H9 (cell line): ENCODE results near the gene CCDC149. TPM values are rescaled to one million over a fixed set of nuclear protein-coding genes. Genes with fewer than 3 reads are reported as not detected.

ENCODE experiments used
- DNase-seq: peaks from one replicate; pipeline ENCODE4 v3.0.0-alpha.2; 2017
- H2AFZ ChIP-seq: one replicate; pipeline ENCODE4 v1.6.1; 2013; ENCODE audit warnings: mild to moderate bottlenecking, low read length, control low read depth, moderate library complexity
- H2AK5ac ChIP-seq: 2 replicates; pipeline ENCODE4 v1.6.1; 2013; ENCODE audit warnings: low read length, control low read depth, mixed read lengths; ENCODE audit not compliant: insufficient read length
- H2BK120ac ChIP-seq: one replicate; pipeline ENCODE4 v1.6.1; 2013; ENCODE audit warnings: low read depth, mild to moderate bottlenecking, low read length, control low read depth, inconsistent platforms; ENCODE audit not compliant: poor library complexity, severe bottlenecking
- H2BK12ac ChIP-seq: 2 replicates; pipeline ENCODE4 v1.6.1; 2013; ENCODE audit warnings: low read length, control low read depth, mixed read lengths, low read depth; ENCODE audit not compliant: insufficient read length
- H2BK15ac ChIP-seq: 2 replicates; pipeline ENCODE4 v1.6.1; 2013; ENCODE audit warnings: low read depth, low read length, control low read depth
- H2BK20ac ChIP-seq: one replicate; pipeline ENCODE4 v1.6.1; 2013; ENCODE audit warnings: low read depth, mild to moderate bottlenecking, low read length, control low read depth, inconsistent platforms; ENCODE audit not compliant: poor library complexity, severe bottlenecking
- H2BK5ac ChIP-seq: 2 replicates; pipeline ENCODE4 v1.6.1; 2013; ENCODE audit warnings: low read length, control low read depth, mixed read lengths; ENCODE audit not compliant: insufficient read length
- H3K14ac ChIP-seq: 2 replicates; pipeline ENCODE4 v1.6.1; 2013; ENCODE audit warnings: low read length, control low read depth; ENCODE audit not compliant: insufficient read depth
- H3K18ac ChIP-seq: 2 replicates; pipeline ENCODE4 v1.6.1; 2013; ENCODE audit warnings: low read depth, mild to moderate bottlenecking, mixed read lengths, low read length, control low read depth; ENCODE audit not compliant: insufficient read length
- H3K23ac ChIP-seq: 2 replicates; pipeline ENCODE4 v1.6.1; 2013; ENCODE audit warnings: low read length, control low read depth, mixed read lengths, low read depth; ENCODE audit not compliant: insufficient read length
- H3K23me2 ChIP-seq: 2 replicates; pipeline ENCODE4 v1.6.1; 2013; ENCODE audit warnings: low read depth, mild to moderate bottlenecking, mixed read lengths, low read length, control low read depth; ENCODE audit not compliant: insufficient read length, poor library complexity, severe bottlenecking
- H3K27ac ChIP-seq: 2 replicates; pipeline ENCODE4 v1.5.1; 2013; ENCODE audit warnings: low read length, control low read depth, mixed read lengths, low read depth; ENCODE audit not compliant: insufficient read length
- H3K27me3 ChIP-seq: 2 replicates; pipeline ENCODE4 v1.6.1; 2013; ENCODE audit warnings: low read length, control low read depth, inconsistent platforms; ENCODE audit not compliant: insufficient read depth
- H3K4ac ChIP-seq: 2 replicates; pipeline ENCODE4 v1.6.1; 2013; ENCODE audit warnings: low read depth, mild to moderate bottlenecking, control low read depth, inconsistent platforms, low read length, moderate library complexity
- H3K4me1 ChIP-seq: 2 replicates; pipeline ENCODE4 v1.6.1; 2013; ENCODE audit warnings: low read length, control low read depth, inconsistent platforms; ENCODE audit not compliant: insufficient read depth
- H3K4me2 ChIP-seq: 2 replicates; pipeline ENCODE4 v1.6.1; 2013; ENCODE audit warnings: low read length, control low read depth, mixed read lengths; ENCODE audit not compliant: insufficient read length, insufficient read depth
- H3K56ac ChIP-seq: 2 replicates; pipeline ENCODE4 v1.6.1; 2013; ENCODE audit warnings: low read depth, mild to moderate bottlenecking, mixed read lengths, low read length, control low read depth; ENCODE audit not compliant: insufficient read length
- H3K79me1 ChIP-seq: 2 replicates; pipeline ENCODE4 v1.6.1; 2013; ENCODE audit warnings: low read depth, mild to moderate bottlenecking, moderate library complexity, low read length, control low read depth, inconsistent platforms; ENCODE audit not compliant: insufficient read depth, poor library complexity, severe bottlenecking
- H3K79me2 ChIP-seq: 2 replicates; pipeline ENCODE4 v1.6.1; 2013; ENCODE audit warnings: low read length, control low read depth, inconsistent platforms; ENCODE audit not compliant: insufficient read depth
- H3K9ac ChIP-seq: 2 replicates; pipeline ENCODE4 v1.6.1; 2013; ENCODE audit warnings: low read length, control low read depth, mixed read lengths; ENCODE audit not compliant: insufficient read length; ENCODE audit errors: extremely low read depth
- H3K9me3 ChIP-seq: one replicate; pipeline ENCODE4 v1.6.1; 2013; ENCODE audit warnings: low read depth, low read length, inconsistent platforms; ENCODE audit not compliant: control insufficient read depth
- H3T11ph ChIP-seq: one replicate; pipeline ENCODE4 v1.6.1; 2013; ENCODE audit warnings: mild to moderate bottlenecking, low read length, control low read depth, inconsistent platforms
- H4K20me1 ChIP-seq: one replicate; pipeline ENCODE4 v1.6.1; 2013; ENCODE audit not compliant: control insufficient read depth, insufficient read length, insufficient read depth
- H4K5ac ChIP-seq: 2 replicates; pipeline ENCODE4 v1.6.1; 2013; ENCODE audit warnings: low read depth, mild to moderate bottlenecking, mixed read lengths, low read length, control low read depth; ENCODE audit not compliant: insufficient read length
- H4K8ac ChIP-seq: replicated peaks from 2 replicates; pipeline ENCODE4 v1.6.1; 2013; ENCODE audit warnings: low read length, control low read depth, mixed read lengths, low read depth; ENCODE audit not compliant: insufficient read length
- H4K91ac ChIP-seq: 2 replicates; pipeline ENCODE4 v1.6.1; 2013; ENCODE audit warnings: low read depth, mild to moderate bottlenecking, moderate library complexity, mixed read lengths, low read length, control low read depth; ENCODE audit not compliant: insufficient read length
- H3K27ac Mint-ChIP-seq, 3 experiments: 2 replicates in 2 of 3; 3 replicates in 1 of 3; pipeline ENCODE4 v1.8.0; 2020 to 2021; ENCODE audit warnings: mixed read lengths in 3 of 3, mild to moderate bottlenecking in 1 of 3, moderate library complexity in 1 of 3
- H3K27me3 Mint-ChIP-seq: 2 replicates; pipeline ENCODE4 v1.8.0; 2021; ENCODE audit warnings: low read depth, mild to moderate bottlenecking, moderate library complexity, mixed read lengths
- H3K36me3 Mint-ChIP-seq, 3 experiments: 2 replicates in 2 of 3; 3 replicates in 1 of 3; pipeline ENCODE4 v1.8.0; 2020 to 2021; ENCODE audit warnings: low read depth in 3 of 3, mixed read lengths in 3 of 3; ENCODE audit not compliant: insufficient read depth in 1 of 3
- H3K4me1 Mint-ChIP-seq, 2 experiments: 2 replicates each; pipeline ENCODE4 v1.8.0; 2020; ENCODE audit warnings: mixed read lengths in 2 of 2
- H3K4me3 Mint-ChIP-seq, 2 experiments: 2 replicates in 1 of 2; 3 replicates in 1 of 2; pipeline ENCODE4 v1.8.0; 2020 to 2021; ENCODE audit warnings: mild to moderate bottlenecking in 2 of 2, mixed read lengths in 2 of 2, moderate library complexity in 1 of 2
- H3K9me3 Mint-ChIP-seq, 2 experiments: 2 replicates in 1 of 2; 3 replicates in 1 of 2; pipeline ENCODE4 v1.8.0; 2020; ENCODE audit warnings: mild to moderate bottlenecking in 2 of 2, mixed read lengths in 2 of 2, moderate library complexity in 1 of 2
- WGBS: extraction: QIAGEN DNeasy Blood & Tissue Kit; methylation state at CpG from one replicate; pipeline ENCODE4 v1.1.7; 2013; ENCODE audit warnings: missing lambda C conversion rate, low lambda C conversion rate, mixed read lengths; ENCODE audit not compliant: insufficient read length; ENCODE audit errors: extremely low coverage; 5-methylcytosine and 5-hydroxymethylcytosine counted together
- total RNA-seq: library from RNA; stranded (reverse); gene quantifications from 2 replicates; pipeline ENCODE4 v1.2.1, GENCODE V29; 2021
- TF ChIP-seq, protein P1 (sequence below): fragments of 200-600 bp; sonication (generic); conservative IDR thresholded peaks from 3 replicates; pipeline ENCODE4 v1.8.0; 2021; ENCODE audit warnings: antibody characterized with exemption, mild to moderate bottlenecking

The CCDC149 gene
- total RNA-seq, 1 experiment from 2014 or later, result 4.5 TPM

DNA sequence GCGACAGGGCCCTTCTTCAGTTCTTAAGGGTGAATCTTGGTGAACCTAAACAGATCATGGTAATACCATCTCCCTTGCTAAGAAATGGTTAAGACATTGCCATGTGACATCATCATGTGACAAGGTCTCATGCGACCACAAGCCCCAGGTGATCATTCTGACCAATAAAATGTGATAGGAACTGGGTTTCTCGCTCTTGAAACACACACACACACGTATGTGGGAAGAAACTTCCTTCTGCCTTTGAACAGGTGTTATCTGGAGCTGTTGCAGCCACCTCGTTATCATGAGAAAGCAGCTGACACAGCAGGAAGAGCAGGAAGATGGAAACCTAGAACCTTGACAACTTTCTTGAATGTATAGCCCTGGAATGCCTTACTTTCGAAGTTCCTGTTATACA is 107.3 kb downstream of the CCDC149 start:
- Histone ChIP-seq H3K4me1 (peaks cover 5% of the 10 kb centered on the region; the same call in 1 of the 2 replicates), H2BK12ac (no peak overlapping the region), H3K4ac (no peak overlapping the region), H2BK15ac (no peak overlapping the region), H2BK120ac (no peak overlapping the region), H2AFZ (no peak overlapping the region), H3K79me1 (no peaks in the 10 kb centered on the region), H2BK20ac (no peak overlapping the region), H3T11ph (no peak overlapping the region), H3K14ac (no peak overlapping the region), H3K56ac (no peak overlapping the region), H4K20me1 (no peaks in the 10 kb centered on the region), H3K4me2 (no peak overlapping the region), H3K27ac (no peak overlapping the region), H4K5ac (no peak overlapping the region), H3K23ac (no peak overlapping the region), H4K8ac (no peak overlapping the region), H3K9ac (no peak overlapping the region), H3K18ac (no peak overlapping the region), H3K23me2 (peaks cover 2% of the 10 kb centered on the region), H3K79me2 (no peaks in the 10 kb centered on the region), H2AK5ac (no peak overlapping the region), H2BK5ac (no peak overlapping the region), H4K91ac (no peak overlapping the region), H3K27me3 (no peaks in the 10 kb centered on the region; the same call in 1 of the 2 replicates), H3K9me3 (no peaks in the 10 kb centered on the region)
- Mint-ChIP-seq H3K4me1 (peaks cover 39 to 51% of the 10 kb centered on the region in 2 experiments), H3K4me3 (no peak overlapping the region), H3K9me3 (no peaks in the 10 kb centered on the region), H3K27me3 (peaks cover 28% of the 10 kb centered on the region), H3K27ac (no peak overlapping the region), H3K36me3 (peaks cover 0 to 7% (median 0%) of the 10 kb centered on the region in 3 experiments; a peak in 1 of 7 replicates)
- no CpG with 5 or more reads among the region's 6 CpGs for WGBS
- DNase-seq, result no peak
- TF ChIP-seq, protein P1, sequence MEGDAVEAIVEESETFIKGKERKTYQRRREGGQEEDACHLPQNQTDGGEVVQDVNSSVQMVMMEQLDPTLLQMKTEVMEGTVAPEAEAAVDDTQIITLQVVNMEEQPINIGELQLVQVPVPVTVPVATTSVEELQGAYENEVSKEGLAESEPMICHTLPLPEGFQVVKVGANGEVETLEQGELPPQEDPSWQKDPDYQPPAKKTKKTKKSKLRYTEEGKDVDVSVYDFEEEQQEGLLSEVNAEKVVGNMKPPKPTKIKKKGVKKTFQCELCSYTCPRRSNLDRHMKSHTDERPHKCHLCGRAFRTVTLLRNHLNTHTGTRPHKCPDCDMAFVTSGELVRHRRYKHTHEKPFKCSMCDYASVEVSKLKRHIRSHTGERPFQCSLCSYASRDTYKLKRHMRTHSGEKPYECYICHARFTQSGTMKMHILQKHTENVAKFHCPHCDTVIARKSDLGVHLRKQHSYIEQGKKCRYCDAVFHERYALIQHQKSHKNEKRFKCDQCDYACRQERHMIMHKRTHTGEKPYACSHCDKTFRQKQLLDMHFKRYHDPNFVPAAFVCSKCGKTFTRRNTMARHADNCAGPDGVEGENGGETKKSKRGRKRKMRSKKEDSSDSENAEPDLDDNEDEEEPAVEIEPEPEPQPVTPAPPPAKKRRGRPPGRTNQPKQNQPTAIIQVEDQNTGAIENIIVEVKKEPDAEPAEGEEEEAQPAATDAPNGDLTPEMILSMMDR, result no peak
